PC-9 (cell line): ENCODE data around the gene FAM180A. TPM values are rescaled to one million over a fixed set of nuclear protein-coding genes. Genes with fewer than 3 reads are reported as not detected.

Experiments
- BruUV-seq: library from RNA; stranded (reverse); fragments of 400-500 nt; replicated peaks from 2 replicates; lab custom pipeline; 2021; lab: Mats Ljungman, UMichigan
- CTCF ChIA-PET: fragments of 300-600 bp; sonication (Branson Sonifier 250); formaldehyde crosslinking; loops from one replicate; lab custom pipeline; 2022; ENCODE audit warnings: antibody characterized with exemption; lab: Charles Lee
- POLR2A ChIA-PET: fragments of 300-600 bp; sonication (Branson Sonifier 250); formaldehyde crosslinking; loops from one replicate; lab custom pipeline; 2022; ENCODE audit warnings: antibody characterized with exemption; ENCODE audit not compliant: unreplicated experiment; lab: Charles Lee
- DNase-seq, 2 experiments: peaks; one replicate each; pipeline versions ENCODE4 v3.0.0 to v3.0.0-alpha.2; 2015 to 2022; ENCODE audit warnings: mixed read lengths in 1 of 2
- H2AFZ ChIP-seq: fragments of 200-600 bp; sonication (generic); 2 replicates; pipeline ENCODE4 v1.8.1; 2017; ENCODE audit warnings: antibody characterized with exemption
- H3F3A ChIP-seq: fragments of 200-600 bp; sonication (generic); 2 replicates; pipeline ENCODE4 v1.8.1; 2017; ENCODE audit warnings: antibody characterized with exemption, mild to moderate bottlenecking, low read depth; ENCODE audit not compliant: insufficient read depth
- H3K27ac ChIP-seq: fragments of 200-600 bp; sonication (generic); 2 replicates; pipeline ENCODE4 v1.6.1; 2016; ENCODE audit warnings: mixed run types
- H3K27me3 ChIP-seq: fragments of 200-600 bp; sonication (generic); 2 replicates; pipeline ENCODE4 v1.6.1; 2016; ENCODE audit warnings: low read depth, mixed run types; ENCODE audit not compliant: insufficient read depth
- H3K36me3 ChIP-seq: fragments of 200-600 bp; sonication (generic); 2 replicates; pipeline ENCODE4 v1.6.1; 2016; ENCODE audit warnings: low read depth, mixed run types
- H3K4me1 ChIP-seq: fragments of 200-600 bp; sonication (generic); replicated peaks from 2 replicates; pipeline ENCODE4 v1.6.1; 2016; ENCODE audit warnings: mixed run types; ENCODE audit not compliant: insufficient read depth
- H3K4me2 ChIP-seq: fragments of 200-600 bp; sonication (generic); 2 replicates; pipeline ENCODE4 v1.6.1; 2017; ENCODE audit warnings: mixed run types
- H3K4me3 ChIP-seq: fragments of 200-600 bp; sonication (generic); 2 replicates; pipeline ENCODE4 v1.6.1; 2016; ENCODE audit warnings: mixed run types
- H3K79me2 ChIP-seq: fragments of 200-600 bp; sonication (generic); 2 replicates; pipeline ENCODE4 v1.6.1; 2017; ENCODE audit warnings: low read depth, mixed run types
- H3K9me2 ChIP-seq: fragments of 200-600 bp; sonication (generic); 2 replicates; pipeline ENCODE4 v1.8.1; 2017; ENCODE audit warnings: mild to moderate bottlenecking; ENCODE audit not compliant: insufficient read depth
- H3K9me3 ChIP-seq: fragments of 200-600 bp; sonication (generic); 2 replicates; pipeline ENCODE4 v1.8.1; 2016; ENCODE audit warnings: low read depth; ENCODE audit not compliant: insufficient read depth
- H4K20me1 ChIP-seq: fragments of 200-600 bp; sonication (generic); 2 replicates; pipeline ENCODE4 v1.8.1; 2017; ENCODE audit not compliant: insufficient read depth
- CTCF ChIP-seq: fragments of 200-600 bp; sonication (generic); conservative IDR thresholded peaks from 2 replicates; pipeline ENCODE4 v1.6.1; 2017; ENCODE audit warnings: mixed run types, antibody characterized with exemption, mild to moderate bottlenecking, moderate library complexity
- EZH2 ChIP-seq: fragments of 200-600 bp; sonication (generic); IDR thresholded peaks from 2 replicates; pipeline ENCODE4 v1.8.0; 2017; ENCODE audit warnings: antibody characterized with exemption, low read depth
- intact Hi-C: fragments of 100-400 bp; cut with micrococcal nuclease; formaldehyde crosslinking; loops from one replicate; pipeline ENCODE4 v1.10.0; 2022; ENCODE audit not compliant: unreplicated experiment
- total RNA-seq: library from RNA; stranded (reverse); gene quantifications from 2 replicates; pipeline ENCODE4 v1.2.3, GENCODE V29; 2021

The FAM180A gene
- total RNA-seq, 1 experiment from 2014 or later, result not detected

DNA sequence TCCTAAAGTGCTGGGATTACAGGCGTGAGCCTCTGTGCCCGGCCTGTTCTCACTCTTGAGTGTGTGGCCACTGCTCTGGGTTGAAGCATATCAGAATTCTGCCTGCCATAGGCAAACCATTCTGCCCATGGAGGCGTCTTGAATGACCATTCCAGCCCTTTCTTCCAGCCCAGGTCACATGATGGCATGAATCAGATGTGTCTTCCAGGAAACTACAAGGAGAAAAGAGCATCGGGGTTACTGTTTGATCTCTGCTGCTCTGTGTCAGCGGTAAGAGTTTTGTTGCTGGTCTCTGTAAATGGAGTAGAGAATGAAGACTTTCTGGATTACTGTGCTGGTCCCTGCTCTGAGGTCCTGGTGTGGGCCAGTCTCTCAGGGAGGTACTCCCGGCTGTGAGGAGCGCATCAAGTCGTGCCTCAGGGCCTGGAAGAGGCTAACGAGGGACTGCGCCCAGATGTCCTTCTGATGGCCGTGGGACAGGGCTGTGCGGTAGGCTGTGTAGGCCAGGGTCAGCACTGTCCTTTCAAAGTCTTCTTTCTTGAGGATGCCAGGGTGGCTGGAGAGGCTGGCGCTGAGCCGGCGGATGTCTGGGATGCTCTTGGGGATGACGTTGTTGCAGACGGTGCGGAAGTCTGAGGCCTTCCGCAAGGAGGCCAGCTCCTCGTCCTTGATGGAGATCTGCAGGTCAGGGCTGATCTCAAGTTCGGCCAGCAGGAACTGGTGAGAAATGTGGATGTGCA is 14.8 kb downstream of the FAM180A start:
- H3K4me3 ChIP-seq, result no peak overlapping the region
- no peak for DNase-seq
- H3F3A ChIP-seq, result no peaks in the 10 kb centered on the region
- H3K4me1 ChIP-seq, result no peaks in the 10 kb centered on the region
- H4K20me1 ChIP-seq, result no peaks in the 10 kb centered on the region
- no peaks in the 10 kb centered on the region for H3K27me3 ChIP-seq
- BruUV-seq, result no TSS peak
- ChIA-PET CTCF (no interaction called here), POLR2A (no interaction called here)
- TF ChIP-seq CTCF (no peak), EZH2 (no peak)
- no peaks in the 10 kb centered on the region for H3K36me3 ChIP-seq
- H3K9me2 ChIP-seq, result no peaks in the 10 kb centered on the region
- no peak overlapping the region for H3K27ac ChIP-seq
- no peak overlapping the region for H2AFZ ChIP-seq
- no peak overlapping the region for H3K4me2 ChIP-seq
- H3K79me2 ChIP-seq, result no peaks in the 10 kb centered on the region
- no peaks in the 10 kb centered on the region for H3K9me3 ChIP-seq
- intact Hi-C loops, result no loop called here

DNA sequence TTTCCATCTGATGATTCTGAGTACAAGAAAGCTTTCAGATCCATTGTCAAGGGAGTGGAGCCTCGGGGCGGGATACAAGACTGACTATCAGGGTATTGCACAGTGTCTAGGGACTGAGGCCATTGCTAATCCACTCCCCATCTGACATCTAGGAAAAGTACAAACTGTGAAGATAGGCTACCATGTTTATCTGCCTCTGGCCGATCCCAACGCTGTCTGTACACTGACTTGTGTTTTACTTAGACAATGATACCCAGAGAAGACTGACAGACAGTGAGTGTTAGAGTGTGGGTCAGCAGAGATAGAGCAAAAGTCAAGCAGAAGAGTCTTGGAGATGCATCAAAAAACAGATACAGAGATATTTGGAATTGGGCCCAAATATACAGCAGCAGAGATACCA is 17.5 kb downstream of the FAM180A start:
- Histone ChIP-seq H3K27ac (no peak overlapping the region), H4K20me1 (no peaks in the 10 kb centered on the region), H3K79me2 (no peaks in the 10 kb centered on the region), H3K4me1 (peaks cover 4% of the 10 kb centered on the region), H3K9me3 (no peaks in the 10 kb centered on the region), H3F3A (no peaks in the 10 kb centered on the region), H3K9me2 (no peaks in the 10 kb centered on the region), H3K36me3 (no peaks in the 10 kb centered on the region), H3K4me2 (no peak overlapping the region), H3K4me3 (no peak overlapping the region), H3K27me3 (no peaks in the 10 kb centered on the region), H2AFZ (no peak overlapping the region)
- no TSS peak for BruUV-seq
- intact Hi-C loops, result no loop called here
- TF ChIP-seq EZH2 (no peak), CTCF (no peak)
- ChIA-PET CTCF (no interaction called here), POLR2A (interaction anchor here (0.5 kb wide), 1 partner anchor 768 kb away, joined by 3 read pairs; no protein-coding TSS in a partner anchor)
- DNase-seq, result no peak

GRCh38 chr7:135729230-135729629 is 19.4 kb downstream of the FAM180A start:
- TF ChIP-seq EZH2 (no peak), CTCF (no peak)
- H3K4me3 ChIP-seq, result no peak overlapping the region
- POLR2A ChIA-PET, result no interaction called here
- no TSS peak for BruUV-seq
- H3K4me2 ChIP-seq, result no peak overlapping the region
- H4K20me1 ChIP-seq, result no peaks in the 10 kb centered on the region
- no peaks in the 10 kb centered on the region for H3F3A ChIP-seq
- peaks cover 7% of the 10 kb centered on the region for H3K4me1 ChIP-seq
- H3K79me2 ChIP-seq, result no peaks in the 10 kb centered on the region
- H3K9me3 ChIP-seq, result no peaks in the 10 kb centered on the region
- H2AFZ ChIP-seq, result no peak overlapping the region
- CTCF ChIA-PET, result no interaction called here
- H3K36me3 ChIP-seq, result no peaks in the 10 kb centered on the region
- intact Hi-C loops, result no loop called here
- H3K27ac ChIP-seq, result no peak overlapping the region
- no peaks in the 10 kb centered on the region for H3K9me2 ChIP-seq
- no peaks in the 10 kb centered on the region for H3K27me3 ChIP-seq
- DNase-seq, result no peak
